IMR-90 (cell line): ENCODE data around the gene PNKP. TPM values are rescaled to one million over a fixed set of nuclear protein-coding genes. Genes with fewer than 3 reads are reported as not detected.

Experiments used
- ATAC-seq: fragments of 200-7000 bp; cut with Tn5 transposase; 2 replicates; pipeline ENCODE4 v1.9.1; 2020; ENCODE audit warnings: low read depth, mild to moderate bottlenecking, moderate library complexity
- BruUV-seq: library from RNA; stranded (reverse); fragments of 400-500 nt; replicated peaks from 2 replicates; lab custom pipeline; 2021; lab: Mats Ljungman, UMichigan
- CTCF ChIA-PET: fragments of 300-600 bp; formaldehyde crosslinking; extraction: SDS; loops from one replicate; lab custom pipeline; 2021; ENCODE audit warnings: antibody characterized with exemption; lab: Yijun Ruan, JAX
- POLR2A ChIA-PET: fragments of 300-600 bp; sonication (Branson Sonifier 250); formaldehyde crosslinking; loops from one replicate; lab custom pipeline; 2022; ENCODE audit warnings: antibody characterized with exemption; ENCODE audit not compliant: unreplicated experiment; lab: Charles Lee
- DNase-seq: peaks from one replicate; pipeline ENCODE4 v3.0.0; 2013
- H2AFZ ChIP-seq: replicated peaks from 2 replicates; pipeline ENCODE3; 2013; ENCODE audit warnings: low read length, mild to moderate bottlenecking; ENCODE audit not compliant: poor library complexity
- H2AK5ac ChIP-seq: 2 replicates; pipeline ENCODE4 v1.6.1; 2013; ENCODE audit warnings: low read depth, low read length, inconsistent platforms
- H2AK9ac ChIP-seq: replicated peaks from 2 replicates; pipeline ENCODE3; 2013; ENCODE audit warnings: mild to moderate bottlenecking, low read depth, low read length, moderate library complexity; ENCODE audit not compliant: poor library complexity
- H2BK120ac ChIP-seq: 2 replicates; pipeline ENCODE4 v1.6.1; 2013; ENCODE audit warnings: low read depth, low read length, inconsistent platforms
- H2BK15ac ChIP-seq: 3 replicates; pipeline ENCODE4 v1.6.1; 2013; ENCODE audit warnings: low read depth, low read length, inconsistent platforms
- H2BK20ac ChIP-seq: 2 replicates; pipeline ENCODE4 v1.6.1; 2013; ENCODE audit warnings: low read depth, mild to moderate bottlenecking, inconsistent platforms, low read length, moderate library complexity
- H2BK5ac ChIP-seq: 2 replicates; pipeline ENCODE4 v1.6.1; 2013; ENCODE audit warnings: mild to moderate bottlenecking, low read depth, low read length, inconsistent platforms; ENCODE audit not compliant: poor library complexity, severe bottlenecking
- H3K14ac ChIP-seq: replicated peaks from 2 replicates; pipeline ENCODE4 v1.6.1; 2013; ENCODE audit warnings: low read depth, low read length, inconsistent platforms
- H3K18ac ChIP-seq: 2 replicates; pipeline ENCODE4 v1.6.1; 2013; ENCODE audit warnings: low read depth, low read length, control low read depth
- H3K23ac ChIP-seq: 2 replicates; pipeline ENCODE4 v1.6.1; 2013; ENCODE audit warnings: low read depth, low read length, inconsistent platforms
- H3K27ac ChIP-seq: 2 replicates; pipeline ENCODE4 v1.5.1; 2013; ENCODE audit warnings: mild to moderate bottlenecking, control low read depth, low read length; ENCODE audit not compliant: insufficient read depth
- H3K27me3 ChIP-seq: 2 replicates; pipeline ENCODE4 v1.6.1; 2013; ENCODE audit warnings: low read length; ENCODE audit not compliant: control insufficient read depth, insufficient read depth
- H3K36me3 ChIP-seq: 2 replicates; pipeline ENCODE4 v1.6.1; 2013; ENCODE audit warnings: low read length, mixed read lengths; ENCODE audit not compliant: control insufficient read depth, insufficient read depth
- H3K4ac ChIP-seq: 2 replicates; pipeline ENCODE4 v1.6.1; 2013; ENCODE audit warnings: low read depth, low read length, inconsistent platforms
- H3K4me1 ChIP-seq: 2 replicates; pipeline ENCODE4 v1.6.1; 2013; ENCODE audit warnings: low read length, mixed read lengths; ENCODE audit not compliant: control insufficient read depth, insufficient read depth
- H3K4me2 ChIP-seq: 2 replicates; pipeline ENCODE4 v1.6.1; 2013; ENCODE audit warnings: low read depth, mild to moderate bottlenecking, control low read depth, low read length, moderate library complexity
- H3K4me3 ChIP-seq: 2 replicates; pipeline ENCODE4 v1.5.1; 2013; ENCODE audit warnings: low read depth, mild to moderate bottlenecking, control low read depth, low read length, moderate library complexity; ENCODE audit not compliant: insufficient read depth
- H3K56ac ChIP-seq: 2 replicates; pipeline ENCODE4 v1.6.1; 2013; ENCODE audit warnings: low read length, inconsistent platforms; ENCODE audit not compliant: insufficient read depth; ENCODE audit errors: extremely low read depth
- H3K79me1 ChIP-seq, 2 experiments: 2 replicates each; pipeline ENCODE4 v1.6.1; 2013; ENCODE audit warnings: low read length in 2 of 2, inconsistent platforms in 1 of 2, low read depth in 1 of 2
- H3K9ac ChIP-seq: 2 replicates; pipeline ENCODE4 v1.6.1; 2013; ENCODE audit warnings: low read depth, low read length, control low read depth
- H3K9me1 ChIP-seq: 2 replicates; pipeline ENCODE4 v1.6.1; 2013; ENCODE audit warnings: low read length, inconsistent platforms; ENCODE audit not compliant: insufficient read depth
- H3K9me3 ChIP-seq: 2 replicates; pipeline ENCODE4 v1.6.1; 2013; ENCODE audit warnings: low read length; ENCODE audit not compliant: control insufficient read depth, insufficient read depth
- H4K20me1 ChIP-seq: 2 replicates; pipeline ENCODE4 v1.6.1; 2013; ENCODE audit warnings: low read length, inconsistent platforms; ENCODE audit not compliant: insufficient read depth
- H4K5ac ChIP-seq: 2 replicates; pipeline ENCODE4 v1.6.1; 2013; ENCODE audit warnings: mild to moderate bottlenecking, low read depth, low read length, control low read depth
- H4K8ac ChIP-seq, 2 experiments: 2 replicates each; pipeline ENCODE4 v1.6.1; 2013; ENCODE audit warnings: low read depth in 2 of 2, low read length in 2 of 2, control low read depth in 1 of 2, inconsistent platforms in 1 of 2
- H4K91ac ChIP-seq: 2 replicates; pipeline ENCODE4 v1.6.1; 2013; ENCODE audit warnings: low read depth, low read length, inconsistent platforms; ENCODE audit not compliant: insufficient read depth
- BHLHE40 ChIP-seq: fragments of 150-350 bp; IDR thresholded peaks from 2 replicates; pipeline ENCODE4 v1.6.1; 2016; ENCODE audit warnings: mild to moderate bottlenecking, low read depth, low read length
- CEBPB ChIP-seq: IDR thresholded peaks from 2 replicates; pipeline ENCODE4 v1.6.1; 2012; ENCODE audit warnings: low read depth, low read length, improper control_type of control experiment
- CHD1 ChIP-seq: IDR thresholded peaks from 2 replicates; pipeline ENCODE4 v1.6.1; 2012; ENCODE audit warnings: low read depth, low read length, improper control_type of control experiment
- CTCF ChIP-seq: conservative IDR thresholded peaks from 2 replicates; pipeline ENCODE4 v1.5.1; 2012; ENCODE audit warnings: mild to moderate bottlenecking, low read depth, low read length, improper control_type of control experiment
- ELK1 ChIP-seq: fragments of 150-350 bp; IDR thresholded peaks from 2 replicates; pipeline ENCODE4 v1.6.1; 2016; ENCODE audit warnings: low read depth, mild to moderate bottlenecking, low read length, moderate library complexity, borderline replicate concordance
- FOS ChIP-seq: fragments of 150-350 bp; IDR thresholded peaks from 2 replicates; pipeline ENCODE4 v1.6.1; 2016; ENCODE audit warnings: low read depth, low read length
- MAFK ChIP-seq: IDR thresholded peaks from 2 replicates; pipeline ENCODE4 v1.6.1; 2012; ENCODE audit warnings: low read depth, low read length, improper control_type of control experiment
- MAZ ChIP-seq: IDR thresholded peaks from 2 replicates; pipeline ENCODE4 v1.6.1; 2012; ENCODE audit warnings: low read depth, mild to moderate bottlenecking, low read length, improper control_type of control experiment, moderate library complexity, borderline replicate concordance
- MXI1 ChIP-seq: IDR thresholded peaks from 2 replicates; pipeline ENCODE4 v1.6.1; 2012; ENCODE audit warnings: low read depth, mild to moderate bottlenecking, low read length, moderate library complexity, borderline replicate concordance
- NFE2L2 ChIP-seq: fragments of 150-350 bp; IDR thresholded peaks from 2 replicates; pipeline ENCODE4 v1.6.1; 2016; ENCODE audit warnings: low read depth, mild to moderate bottlenecking, low read length
- POLR2A ChIP-seq: IDR thresholded peaks from 2 replicates; pipeline ENCODE4 v1.6.1; 2012; ENCODE audit warnings: mild to moderate bottlenecking, low read depth, low read length
- RAD21 ChIP-seq: IDR thresholded peaks from 2 replicates; pipeline ENCODE4 v1.6.1; 2012; ENCODE audit warnings: low read length, improper control_type of control experiment
- RCOR1 ChIP-seq: IDR thresholded peaks from 2 replicates; pipeline ENCODE4 v1.6.1; 2012; ENCODE audit warnings: mild to moderate bottlenecking, low read length, improper control_type of control experiment; ENCODE audit not compliant: insufficient replicate concordance
- RFX5 ChIP-seq: IDR thresholded peaks from 2 replicates; pipeline ENCODE4 v1.8.0; 2012; ENCODE audit warnings: low read depth, mild to moderate bottlenecking, low read length, moderate library complexity
- SMC3 ChIP-seq: fragments of 150-350 bp; IDR thresholded peaks from 2 replicates; pipeline ENCODE4 v1.6.1; 2016; ENCODE audit warnings: low read depth, mild to moderate bottlenecking, antibody characterized with exemption, low read length, moderate library complexity
- WGBS, 2 experiments: methylation state at CpG; one replicate each; pipeline versions ENCODE4 v1.1.5 to v1.1.7; 2013; ENCODE audit warnings: missing lambda C conversion rate in 2 of 2; ENCODE audit not compliant: insufficient read length in 1 of 2; ENCODE audit errors: extremely low coverage in 2 of 2; 5-methylcytosine and 5-hydroxymethylcytosine counted together
- dilution Hi-C: fragments of 300-500 bp; cut with HindIII; formaldehyde crosslinking; loops from one replicate; pipeline ENCODE4 v1.14.3; 2018; ENCODE audit warnings: low sequenced_read_pairs; ENCODE audit not compliant: unreplicated experiment
- in situ Hi-C: fragments of 300-500 bp; cut with MboI; formaldehyde crosslinking; loops from 3 replicates; pipeline ENCODE4 v1.14.3; 2019; ENCODE audit warnings: low sequenced_read_pairs, inconsistent platforms, mixed read lengths
- intact Hi-C: fragments of 100-400 bp; cut with micrococcal nuclease; formaldehyde crosslinking; loops from 2 replicates; pipeline ENCODE4 v1.10.0; 2022
- polyA plus RNA-seq, 3 experiments: library from polyadenylated mRNA; depleted of rRNA; stranded (reverse); fragments of >200 nt; gene quantifications; 2 replicates each; pipeline ENCODE4 v1.2.3, GENCODE V29; 2012; ENCODE audit warnings: low replicate concordance in 1 of 3
- total RNA-seq: library from RNA; depleted of rRNA; stranded (reverse); fragments of >200 nt; gene quantifications from 2 replicates; pipeline ENCODE4 v1.2.3, GENCODE V29; 2012
- TF ChIP-seq, protein P1 (sequence below): fragments of 150-350 bp; IDR thresholded peaks from 2 replicates; pipeline ENCODE4 v1.6.1; 2017; ENCODE audit warnings: mild to moderate bottlenecking, antibody characterized with exemption, low read length, low read depth

PNKP gene
- total and polyA plus RNA-seq, 2 of the 4 experiments (the other 2 are of a cell fraction) = 14.2 to 25.0 TPM

- in situ Hi-C loops (no loop called here), dilution Hi-C loops (no loop called here), intact Hi-C loops (no loop called here)
- BruUV-seq = no TSS peak
- no peaks in the 10 kb centered on the region for H3K9me3 ChIP-seq
- DNase-seq (no peak), ATAC-seq (no peak)
- H3K36me3 ChIP-seq = peaks cover 56% of the 10 kb centered on the region
- 80% methylated on average over 2 of the region's 8 CpGs; no CpG with 5 or more reads in 1 of the 2 experiments for WGBS, 2 experiments
- H3K4me1 ChIP-seq = no peaks in the 10 kb centered on the region
- H3K79me1 ChIP-seq = peaks cover 3 to 45% of the 10 kb centered on the region in 2 experiments
- H2BK20ac ChIP-seq = no peak overlapping the region
- H3K4me3 ChIP-seq = no peak overlapping the region
- no peak overlapping the region for H2BK120ac ChIP-seq
- H2AK5ac ChIP-seq = no peak overlapping the region
- no peak overlapping the region for H3K18ac ChIP-seq
- no peak overlapping the region for H2AFZ ChIP-seq
- no peak overlapping the region for H2BK5ac ChIP-seq
- ChIA-PET CTCF (no interaction called here), POLR2A (no interaction called here)
- H3K56ac ChIP-seq = no peak overlapping the region
- no peak overlapping the region for H4K8ac ChIP-seq
- H3K9ac ChIP-seq = no peak overlapping the region
- peaks cover 23% of the 10 kb centered on the region for H4K20me1 ChIP-seq
- no peak overlapping the region for H3K23ac ChIP-seq
- H3K4ac ChIP-seq = no peak overlapping the region
- H3K27me3 ChIP-seq = no peaks in the 10 kb centered on the region
- TF ChIP-seq MAZ = no peak
- TF ChIP-seq, protein P1, sequence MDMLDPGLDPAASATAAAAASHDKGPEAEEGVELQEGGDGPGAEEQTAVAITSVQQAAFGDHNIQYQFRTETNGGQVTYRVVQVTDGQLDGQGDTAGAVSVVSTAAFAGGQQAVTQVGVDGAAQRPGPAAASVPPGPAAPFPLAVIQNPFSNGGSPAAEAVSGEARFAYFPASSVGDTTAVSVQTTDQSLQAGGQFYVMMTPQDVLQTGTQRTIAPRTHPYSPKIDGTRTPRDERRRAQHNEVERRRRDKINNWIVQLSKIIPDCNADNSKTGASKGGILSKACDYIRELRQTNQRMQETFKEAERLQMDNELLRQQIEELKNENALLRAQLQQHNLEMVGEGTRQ = no peak
- TF ChIP-seq FOS = no peak
- TF ChIP-seq ELK1 = no peak
- no peak for TF ChIP-seq BHLHE40
- no peak for TF ChIP-seq SMC3
- no peak for TF ChIP-seq CHD1
- no peak for TF ChIP-seq RFX5
- TF ChIP-seq MXI1 = no peak
- TF ChIP-seq MAFK = no peak
- TF ChIP-seq NFE2L2 = no peak
- no peak for TF ChIP-seq POLR2A
- no peak for TF ChIP-seq CTCF
- TF ChIP-seq RCOR1 = no peak
- TF ChIP-seq RAD21 = no peak
- TF ChIP-seq CEBPB = no peak
- H3K27ac ChIP-seq = no peak overlapping the region
- no peak overlapping the region for H3K4me2 ChIP-seq
- H4K91ac ChIP-seq = no peak overlapping the region
- H2AK9ac ChIP-seq = no peak overlapping the region
- no peak overlapping the region for H2BK15ac ChIP-seq
- H3K9me1 ChIP-seq = peaks cover 3% of the 10 kb centered on the region; the same call in 1 of the 2 replicates
- H3K14ac ChIP-seq = no peak overlapping the region
- no peak overlapping the region for H4K5ac ChIP-seq
Measured at GRCh38 chr19:49829200-49829599, 38.2 kb downstream of the PNKP start.
